ENCODE data around the gene TRPM4. TPM values are rescaled to one million over a fixed set of nuclear protein-coding genes. Genes with fewer than 3 reads are reported as not detected.

The TRPM4 gene
- total and polyA plus RNA-seq, 2 of the 13 experiments (the other 11 are each of a cell fraction or from before 2014, with no cell fraction given), result 1.9 to 4.3 TPM

DNA sequence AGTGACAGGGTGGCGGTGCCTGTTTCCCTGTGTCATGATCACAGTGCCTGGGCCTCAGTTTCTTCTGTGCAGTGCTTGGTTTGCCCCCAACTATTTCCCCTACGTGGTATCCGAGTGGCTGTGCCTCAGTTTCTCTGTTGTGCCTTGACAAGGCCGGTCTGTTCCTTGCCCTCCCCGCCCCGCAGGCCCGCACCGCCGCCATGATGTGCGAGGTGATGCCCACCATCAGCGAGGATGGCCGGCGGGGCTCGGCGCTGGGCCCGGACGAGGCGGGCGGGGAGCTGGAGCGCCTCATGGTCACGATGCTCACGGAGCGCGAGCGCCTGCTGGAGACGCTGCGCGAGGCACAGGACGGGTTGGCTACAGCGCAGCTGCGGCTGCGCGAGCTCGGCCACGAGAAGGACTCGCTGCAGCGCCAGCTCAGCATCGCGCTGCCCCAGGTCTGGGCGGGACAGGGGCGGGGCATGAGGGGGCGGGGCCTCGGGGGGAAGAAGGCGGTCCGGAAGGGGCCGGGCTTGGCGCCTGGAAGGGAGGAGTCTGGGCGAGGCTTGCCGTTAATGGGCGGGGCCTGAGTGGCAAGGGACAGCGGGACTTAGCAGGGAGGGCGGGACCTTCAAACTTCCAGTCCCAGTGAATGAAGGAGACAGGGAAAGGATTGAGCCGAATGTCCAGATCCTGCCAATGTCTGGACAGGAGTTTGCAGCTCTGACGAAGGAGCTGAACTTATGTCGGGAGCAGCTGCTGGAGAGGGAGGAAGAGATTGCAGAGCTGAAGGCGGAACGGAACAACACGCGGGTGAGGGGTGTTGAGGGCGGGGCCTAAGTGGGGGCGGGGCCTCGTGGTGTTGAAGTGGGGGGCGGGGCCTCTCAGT, 29.7 kb upstream of the TRPM4 start (continued):
- TF ChIP-seq, protein P1, sequence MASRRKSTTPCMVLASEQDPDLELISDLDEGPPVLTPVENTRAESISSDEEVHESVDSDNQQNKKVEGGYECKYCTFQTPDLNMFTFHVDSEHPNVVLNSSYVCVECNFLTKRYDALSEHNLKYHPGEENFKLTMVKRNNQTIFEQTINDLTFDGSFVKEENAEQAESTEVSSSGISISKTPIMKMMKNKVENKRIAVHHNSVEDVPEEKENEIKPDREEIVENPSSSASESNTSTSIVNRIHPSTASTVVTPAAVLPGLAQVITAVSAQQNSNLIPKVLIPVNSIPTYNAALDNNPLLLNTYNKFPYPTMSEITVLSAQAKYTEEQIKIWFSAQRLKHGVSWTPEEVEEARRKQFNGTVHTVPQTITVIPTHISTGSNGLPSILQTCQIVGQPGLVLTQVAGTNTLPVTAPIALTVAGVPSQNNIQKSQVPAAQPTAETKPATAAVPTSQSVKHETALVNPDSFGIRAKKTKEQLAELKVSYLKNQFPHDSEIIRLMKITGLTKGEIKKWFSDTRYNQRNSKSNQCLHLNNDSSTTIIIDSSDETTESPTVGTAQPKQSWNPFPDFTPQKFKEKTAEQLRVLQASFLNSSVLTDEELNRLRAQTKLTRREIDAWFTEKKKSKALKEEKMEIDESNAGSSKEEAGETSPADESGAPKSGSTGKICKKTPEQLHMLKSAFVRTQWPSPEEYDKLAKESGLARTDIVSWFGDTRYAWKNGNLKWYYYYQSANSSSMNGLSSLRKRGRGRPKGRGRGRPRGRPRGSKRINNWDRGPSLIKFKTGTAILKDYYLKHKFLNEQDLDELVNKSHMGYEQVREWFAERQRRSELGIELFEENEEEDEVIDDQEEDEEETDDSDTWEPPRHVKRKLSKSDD (CRISPR knock-in tag; IDR thresholded peaks at IDR 0.05; ENCODE audit: low read depth), result peak; percentile 86; the same call in 1 of the 2 replicates
- TF ChIP-seq MAFK (conservative IDR thresholded peaks at IDR 0.05 in 1 of 2, IDR thresholded peaks at IDR 0.05 in 1 of 2; ENCODE audit: low read length in 2 of 2) (peak in 1 of 2 experiments; percentile 40; a peak in 1 of 4 replicates), NR2F1 (CRISPR knock-in tag; IDR thresholded peaks at IDR 0.05) (no peak), FLYWCH1 (CRISPR knock-in tag; IDR thresholded peaks at IDR 0.05) (peak; percentile 98), DNMT3B (CRISPR knock-in tag; conservative IDR thresholded peaks at IDR 0.05) (peak; percentile 94), ZNF367 (CRISPR knock-in tag; IDR thresholded peaks at IDR 0.05; ENCODE audit: borderline replicate concordance) (peak; percentile 97; the same call in 1 of the 2 replicates), ZNF3 (CRISPR knock-in tag; IDR thresholded peaks at IDR 0.05) (no peak), PITX1 (CRISPR knock-in tag; IDR thresholded peaks at IDR 0.05) (peak; percentile 87), ZNF225 (CRISPR knock-in tag; IDR thresholded peaks at IDR 0.05) (peak; percentile 98), BHLHE40 (IDR thresholded peaks at IDR 0.05; ENCODE audit: low read length) (0 out of 2 replicates have a peak, but pooled peaks have one; percentile 13), CENPX (CRISPR knock-in tag; IDR thresholded peaks at IDR 0.05) (no peak), ZFP82 (CRISPR knock-in tag; IDR thresholded peaks at IDR 0.05; ENCODE audit: borderline replicate concordance) (peak; percentile 100), ZNF570 (CRISPR knock-in tag; IDR thresholded peaks at IDR 0.05; ENCODE audit: borderline replicate concordance) (0 out of 2 replicates have a peak, but pooled peaks have one; percentile 93), TFE3 (CRISPR knock-in tag; IDR thresholded peaks at IDR 0.05) (peak; percentile 95), ZMYM3 (CRISPR knock-in tag; IDR thresholded peaks at IDR 0.05) (peak; percentile 84; the same call in 1 of the 2 replicates), ZNF788 (CRISPR knock-in tag; IDR thresholded peaks at IDR 0.05; ENCODE audit: borderline replicate concordance) (peak; percentile 92; the same call in 1 of the 2 replicates), MEIS2 (CRISPR knock-in tag; IDR thresholded peaks at IDR 0.05) (peak; percentile 97)
- TF ChIP-seq, protein P2, sequence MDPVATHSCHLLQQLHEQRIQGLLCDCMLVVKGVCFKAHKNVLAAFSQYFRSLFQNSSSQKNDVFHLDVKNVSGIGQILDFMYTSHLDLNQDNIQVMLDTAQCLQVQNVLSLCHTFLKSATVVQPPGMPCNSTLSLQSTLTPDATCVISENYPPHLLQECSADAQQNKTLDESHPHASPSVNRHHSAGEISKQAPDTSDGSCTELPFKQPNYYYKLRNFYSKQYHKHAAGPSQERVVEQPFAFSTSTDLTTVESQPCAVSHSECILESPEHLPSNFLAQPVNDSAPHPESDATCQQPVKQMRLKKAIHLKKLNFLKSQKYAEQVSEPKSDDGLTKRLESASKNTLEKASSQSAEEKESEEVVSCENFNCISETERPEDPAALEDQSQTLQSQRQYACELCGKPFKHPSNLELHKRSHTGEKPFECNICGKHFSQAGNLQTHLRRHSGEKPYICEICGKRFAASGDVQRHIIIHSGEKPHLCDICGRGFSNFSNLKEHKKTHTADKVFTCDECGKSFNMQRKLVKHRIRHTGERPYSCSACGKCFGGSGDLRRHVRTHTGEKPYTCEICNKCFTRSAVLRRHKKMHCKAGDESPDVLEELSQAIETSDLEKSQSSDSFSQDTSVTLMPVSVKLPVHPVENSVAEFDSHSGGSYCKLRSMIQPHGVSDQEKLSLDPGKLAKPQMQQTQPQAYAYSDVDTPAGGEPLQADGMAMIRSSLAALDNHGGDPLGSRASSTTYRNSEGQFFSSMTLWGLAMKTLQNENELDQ (CRISPR knock-in tag; IDR thresholded peaks at IDR 0.05; ENCODE audit: borderline replicate concordance), result peak; percentile 96
- TF ChIP-seq, protein P3, sequence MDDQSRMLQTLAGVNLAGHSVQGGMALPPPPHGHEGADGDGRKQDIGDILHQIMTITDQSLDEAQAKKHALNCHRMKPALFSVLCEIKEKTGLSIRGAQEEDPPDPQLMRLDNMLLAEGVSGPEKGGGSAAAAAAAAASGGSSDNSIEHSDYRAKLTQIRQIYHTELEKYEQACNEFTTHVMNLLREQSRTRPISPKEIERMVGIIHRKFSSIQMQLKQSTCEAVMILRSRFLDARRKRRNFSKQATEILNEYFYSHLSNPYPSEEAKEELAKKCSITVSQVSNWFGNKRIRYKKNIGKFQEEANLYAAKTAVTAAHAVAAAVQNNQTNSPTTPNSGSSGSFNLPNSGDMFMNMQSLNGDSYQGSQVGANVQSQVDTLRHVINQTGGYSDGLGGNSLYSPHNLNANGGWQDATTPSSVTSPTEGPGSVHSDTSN (CRISPR knock-in tag; IDR thresholded peaks at IDR 0.05; ENCODE audit: borderline replicate concordance), result peak; percentile 97
- TF ChIP-seq, protein P4, sequence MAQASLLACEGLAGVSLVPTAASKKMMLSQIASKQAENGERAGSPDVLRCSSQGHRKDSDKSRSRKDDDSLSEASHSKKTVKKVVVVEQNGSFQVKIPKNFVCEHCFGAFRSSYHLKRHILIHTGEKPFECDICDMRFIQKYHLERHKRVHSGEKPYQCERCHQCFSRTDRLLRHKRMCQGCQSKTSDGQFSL (CRISPR knock-in tag; IDR thresholded peaks at IDR 0.05), result peak; percentile 89; the same call in 1 of the 2 replicates

All from HepG2 (cell line).